Stimulated activated CD4-positive, alpha-beta T cell treated with anti-CD3 and anti-CD28 coated beads, Interleukin-1b, Interleukin-23, amount 100 ng/mL, for 48 hours (primary cell): Measurements from ENCODE around the gene KDM4D.
"Not testable (repeated sequence)": the region's sequence is repeated elsewhere in the genome, so short reads cannot be mapped to it uniquely, and the experiment has no call there.

Experiments used
- DNase-seq: peaks from one replicate; pipeline ENCODE4 v3.0.0-alpha.2; 2020

Gene KDM4D

GRCh38 chr11:94973099-94973968 lies at the start of gene KDM4D, which contains the start of gene CWC15:
Gene KDM4D (plus strand): TSS chr11:94973709. CDS start chr11:94997373, 23,664 bp downstream.
Gene CWC15 (minus strand): TSS chr11:94973556. CDS start chr11:94972185, 1,371 bp downstream.
- peak; percentile 93 for DNase-seq

- DNase-seq: no peak
These were observed 49.3 kb upstream of the KDM4D start for GRCh38 chr11:94924171-94924572.

- no peak for DNase-seq
These were observed 48.9 kb upstream of the KDM4D start for GRCh38 chr11:94924612-94925011.

GRCh38 chr11:94925422-94926270 lies 47.9 kb upstream of the KDM4D start:
- no peak for DNase-seq

GRCh38 chr11:94926271-94926625 lies 47.3 kb upstream of the KDM4D start:
- DNase-seq: no peak

- DNase-seq: no peak
These were observed 46.7 kb upstream of the KDM4D start for GRCh38 chr11:94926698-94927237.

GRCh38 chr11:94928117-94928990 lies 45.2 kb upstream of the KDM4D start:
- DNase-seq: no peak

GRCh38 chr11:94932072-94932471 lies 41.4 kb upstream of the KDM4D start:
- DNase-seq: not testable (repeated sequence)

- no peak for DNase-seq
These were observed 41.0 kb upstream of the KDM4D start for GRCh38 chr11:94932503-94932902.

GRCh38 chr11:94933223-94934130 lies 40.0 kb upstream of the KDM4D start:
- DNase-seq: no peak

- no peak for DNase-seq
These were observed 39.1 kb upstream of the KDM4D start for GRCh38 chr11:94934362-94934761.

GRCh38 chr11:94934846-94935245 lies 38.7 kb upstream of the KDM4D start:
- no peak for DNase-seq

GRCh38 chr11:94938095-94939055 lies 35.1 kb upstream of the KDM4D start:
- DNase-seq: no peak

- no peak for DNase-seq
These were observed 34.2 kb upstream of the KDM4D start for GRCh38 chr11:94939346-94939745.

- DNase-seq: no peak
These were observed 32.4 kb upstream of the KDM4D start for GRCh38 chr11:94941131-94941530.

GRCh38 chr11:94946812-94947211 lies 26.7 kb upstream of the KDM4D start:
- no peak for DNase-seq

GRCh38 chr11:94948070-94948617 lies 25.4 kb upstream of the KDM4D start:
- no peak for DNase-seq

GRCh38 chr11:94954753-94955152 lies 18.8 kb upstream of the KDM4D start:
- no peak for DNase-seq

GRCh38 chr11:94956963-94957362 lies 16.5 kb upstream of the KDM4D start:
- DNase-seq: no peak
